ENCODE results near the gene ADK. TPM values are rescaled to one million over a fixed set of nuclear protein-coding genes. Genes with fewer than 3 reads are reported as not detected.

ADK gene
- 32.7 to 35.2 TPM (median 33.7 TPM) in 5 replicates for total RNA-seq (2022; extraction: Qiagen RNA extraction)

DNA sequence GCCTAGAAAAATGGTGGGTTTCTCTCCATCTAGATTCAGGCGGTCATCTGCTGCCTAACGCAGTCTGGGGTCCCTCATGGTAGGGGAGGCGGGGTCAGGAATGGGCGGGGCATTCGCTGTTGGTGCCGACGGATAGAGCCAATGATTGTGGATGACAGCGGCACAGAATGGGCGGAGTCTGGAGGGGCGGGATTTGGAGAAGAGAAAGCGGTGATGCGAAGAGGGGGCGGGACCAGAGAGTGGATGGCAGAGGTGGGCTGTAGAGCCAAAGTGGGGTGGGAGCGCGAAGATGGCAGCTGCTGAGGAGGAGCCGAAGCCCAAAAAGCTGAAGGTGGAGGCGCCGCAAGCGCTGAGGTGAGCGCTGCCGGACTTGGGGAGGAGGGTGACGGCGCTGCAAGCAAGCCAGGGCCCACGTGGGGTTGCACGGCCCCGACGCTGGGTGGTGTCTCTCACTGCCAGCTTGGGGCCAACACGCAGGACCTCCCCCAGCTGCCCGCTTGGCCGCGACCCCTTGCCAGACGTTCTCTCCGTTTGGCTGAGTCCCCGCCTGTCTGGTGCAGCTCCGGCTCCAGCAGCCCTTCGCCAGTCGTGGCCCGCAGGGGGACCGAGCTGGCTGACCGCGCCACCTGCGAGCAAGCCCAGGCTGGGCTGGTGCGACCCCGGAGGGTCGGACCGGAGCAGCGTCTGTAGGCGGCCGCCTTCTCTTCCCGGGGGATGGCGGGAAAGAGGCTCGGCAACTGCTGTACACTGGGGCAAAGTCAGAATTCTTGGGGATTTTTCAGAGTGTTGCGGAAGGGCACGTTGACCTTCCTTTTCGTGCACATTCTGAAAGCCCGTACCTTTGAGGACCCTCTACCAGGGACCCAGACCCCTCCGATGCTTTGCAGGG, at the start of gene ADK:
Gene ADK, plus strand, starts transcription at position 232 of the 889 bp plus-strand sequence. Its CDS starts 58 bp downstream, at position 290.

GRCh38 chr10:74150204-74150989, 624 bp upstream of the ADK start, which contains the start of gene AP3M1:
Gene AP3M1, minus strand, starts transcription at chr10:74150828. Its CDS starts 12,449 bp downstream, at chr10:74138379.

Other genes with a start within 250 kb of the ADK start
- gene PLAU, start 240.1 kb upstream of the ADK start, total RNA-seq (2022; extraction: Qiagen RNA extraction) = 102 to 121 TPM (median 116 TPM) in 5 replicates
- 153 to 228 TPM (median 198 TPM) in 5 replicates for gene VCL, start 153.1 kb upstream of the ADK start, total RNA-seq (2022; extraction: Qiagen RNA extraction)
- 26.7 to 32.5 TPM (median 30.3 TPM) in 5 replicates for gene AP3M1, start 393 bp upstream of the ADK start, total RNA-seq (2022; extraction: Qiagen RNA extraction)

All from A549 treated with Mapracorat at 1 μM for 4 hours (cell line).